Stimulated activated naive CD4-positive, alpha-beta T cell (primary cell): Measurements from ENCODE around the gene PKMYT1.
A peak's percentile ranks its signal among the peaks of the same experiment; 100 is the strongest.
"Not testable (repeated sequence)": the region's sequence is repeated elsewhere in the genome, so short reads cannot be mapped to it uniquely, and the experiment has no call there.

Experiments
- DNase-seq, 6 experiments: peaks; one replicate each; lab custom pipeline; 2025; lab: John Stamatoyannopoulos, UW

PKMYT1 gene

GRCh38 chr16:2936436-2937011 is 43.7 kb downstream of the PKMYT1 start:
- no peak for DNase-seq

- no peak for DNase-seq
Measured at GRCh38 chr16:2934450-2934849, 45.8 kb downstream of the PKMYT1 start.

- no peak for DNase-seq
Measured at GRCh38 chr16:2933701-2934100, 46.5 kb downstream of the PKMYT1 start.

GRCh38 chr16:2933136-2933535 is 47.1 kb downstream of the PKMYT1 start:
- no peak for DNase-seq

GRCh38 chr16:2931231-2931914 is 48.9 kb downstream of the PKMYT1 start:
- not testable (repeated sequence) for DNase-seq

GRCh38 chr16:2930236-2930635 is 50.0 kb downstream of the PKMYT1 start:
- DNase-seq, result no peak

GRCh38 chr16:2929693-2930092 is 50.6 kb downstream of the PKMYT1 start:
- no peak for DNase-seq

- no peak for DNase-seq
Measured at GRCh38 chr16:2928796-2929195, 51.5 kb downstream of the PKMYT1 start.

GRCh38 chr16:2928151-2928550 is 52.1 kb downstream of the PKMYT1 start:
- not testable (repeated sequence) for DNase-seq

- DNase-seq, result peak; percentile 69 to 90 (median 82)
Measured at GRCh38 chr16:2927010-2927646, 53.1 kb downstream of the PKMYT1 start.

GRCh38 chr16:2926650-2926999 is 53.6 kb downstream of the PKMYT1 start:
- DNase-seq, result no peak

GRCh38 chr16:2925951-2926649 is 54.1 kb downstream of the PKMYT1 start:
- no peak for DNase-seq

GRCh38 chr16:2924901-2925755 is 55.1 kb downstream of the PKMYT1 start:
- no peak for DNase-seq

GRCh38 chr16:2923481-2923880 is 56.8 kb downstream of the PKMYT1 start:
- DNase-seq, result no peak
